AML-193 (cell line): ENCODE data around the gene MYO9A.

Source experiments
- DNase-seq, 2 experiments: peaks; one replicate each; lab custom pipeline; 2025; lab: John Stamatoyannopoulos, UW

MYO9A gene, protein sequence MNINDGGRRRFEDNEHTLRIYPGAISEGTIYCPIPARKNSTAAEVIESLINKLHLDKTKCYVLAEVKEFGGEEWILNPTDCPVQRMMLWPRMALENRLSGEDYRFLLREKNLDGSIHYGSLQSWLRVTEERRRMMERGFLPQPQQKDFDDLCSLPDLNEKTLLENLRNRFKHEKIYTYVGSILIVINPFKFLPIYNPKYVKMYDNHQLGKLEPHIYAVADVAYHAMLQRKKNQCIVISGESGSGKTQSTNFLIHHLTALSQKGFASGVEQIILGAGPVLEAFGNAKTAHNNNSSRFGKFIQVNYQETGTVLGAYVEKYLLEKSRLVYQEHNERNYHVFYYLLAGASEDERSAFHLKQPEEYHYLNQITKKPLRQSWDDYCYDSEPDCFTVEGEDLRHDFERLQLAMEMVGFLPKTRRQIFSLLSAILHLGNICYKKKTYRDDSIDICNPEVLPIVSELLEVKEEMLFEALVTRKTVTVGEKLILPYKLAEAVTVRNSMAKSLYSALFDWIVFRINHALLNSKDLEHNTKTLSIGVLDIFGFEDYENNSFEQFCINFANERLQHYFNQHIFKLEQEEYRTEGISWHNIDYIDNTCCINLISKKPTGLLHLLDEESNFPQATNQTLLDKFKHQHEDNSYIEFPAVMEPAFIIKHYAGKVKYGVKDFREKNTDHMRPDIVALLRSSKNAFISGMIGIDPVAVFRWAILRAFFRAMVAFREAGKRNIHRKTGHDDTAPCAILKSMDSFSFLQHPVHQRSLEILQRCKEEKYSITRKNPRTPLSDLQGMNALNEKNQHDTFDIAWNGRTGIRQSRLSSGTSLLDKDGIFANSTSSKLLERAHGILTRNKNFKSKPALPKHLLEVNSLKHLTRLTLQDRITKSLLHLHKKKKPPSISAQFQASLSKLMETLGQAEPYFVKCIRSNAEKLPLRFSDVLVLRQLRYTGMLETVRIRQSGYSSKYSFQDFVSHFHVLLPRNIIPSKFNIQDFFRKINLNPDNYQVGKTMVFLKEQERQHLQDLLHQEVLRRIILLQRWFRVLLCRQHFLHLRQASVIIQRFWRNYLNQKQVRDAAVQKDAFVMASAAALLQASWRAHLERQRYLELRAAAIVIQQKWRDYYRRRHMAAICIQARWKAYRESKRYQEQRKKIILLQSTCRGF (N-terminal part only)

DNA sequence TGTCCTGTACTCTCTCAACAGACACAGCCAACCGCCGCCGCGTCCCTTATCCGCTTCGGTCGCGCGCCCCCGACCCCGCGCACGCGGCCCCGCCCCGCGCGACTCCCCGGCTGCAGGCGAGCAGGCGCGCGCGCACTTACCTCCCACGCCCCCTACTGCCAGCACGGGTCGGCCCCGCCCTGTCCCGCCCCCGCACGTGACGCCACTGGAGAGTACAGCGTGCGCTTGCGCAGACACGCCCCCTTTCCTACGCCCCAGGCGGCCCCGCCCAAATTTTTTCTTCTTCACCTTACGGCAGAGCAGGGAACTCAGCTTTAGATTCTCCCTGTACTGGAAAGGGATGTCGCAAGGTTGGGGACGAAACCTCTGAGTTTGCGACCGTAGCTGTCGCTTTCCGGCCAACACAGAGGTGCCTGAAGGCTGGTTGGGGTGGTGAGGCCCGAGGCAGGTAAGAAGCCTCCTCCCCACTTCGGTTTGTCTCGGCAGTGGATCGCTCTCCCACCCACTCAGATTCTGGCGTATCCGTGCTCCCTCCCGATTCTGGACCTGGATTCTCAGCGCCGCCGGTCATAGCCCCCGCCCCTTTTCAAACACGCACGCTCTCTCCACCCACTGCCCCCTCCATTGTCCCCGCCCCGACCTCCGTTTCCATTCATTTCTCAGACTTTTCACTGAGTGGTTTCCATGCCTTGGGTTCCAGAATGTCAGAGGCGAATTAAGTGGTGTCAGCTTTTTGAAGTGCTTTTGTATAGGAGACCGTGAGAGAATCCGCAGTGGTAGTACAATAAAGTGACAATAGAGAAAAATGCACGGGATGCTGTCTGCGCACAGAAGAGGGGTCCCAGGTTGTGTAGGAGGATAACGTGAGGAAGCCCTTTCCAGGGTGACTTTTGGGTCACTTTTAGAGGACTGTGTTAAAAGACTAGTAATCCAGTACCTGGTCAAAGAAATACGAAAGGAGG is at the start of gene MYO9A, which contains the start of gene SENP8:
Gene MYO9A, minus strand, starts transcription at position 134 of the 962 bp plus-strand sequence. CDS start 71,587 bp downstream, outside the sequence.
Gene SENP8, plus strand, starts transcription at position 387 of the 962 bp plus-strand sequence. CDS start 21,221 bp downstream, outside the sequence.
- peak; percentile 96 to 98 for DNase-seq

GRCh38 chr15:72167445-72167844 is 49.5 kb upstream of the MYO9A start:
- no peak for DNase-seq

DNA sequence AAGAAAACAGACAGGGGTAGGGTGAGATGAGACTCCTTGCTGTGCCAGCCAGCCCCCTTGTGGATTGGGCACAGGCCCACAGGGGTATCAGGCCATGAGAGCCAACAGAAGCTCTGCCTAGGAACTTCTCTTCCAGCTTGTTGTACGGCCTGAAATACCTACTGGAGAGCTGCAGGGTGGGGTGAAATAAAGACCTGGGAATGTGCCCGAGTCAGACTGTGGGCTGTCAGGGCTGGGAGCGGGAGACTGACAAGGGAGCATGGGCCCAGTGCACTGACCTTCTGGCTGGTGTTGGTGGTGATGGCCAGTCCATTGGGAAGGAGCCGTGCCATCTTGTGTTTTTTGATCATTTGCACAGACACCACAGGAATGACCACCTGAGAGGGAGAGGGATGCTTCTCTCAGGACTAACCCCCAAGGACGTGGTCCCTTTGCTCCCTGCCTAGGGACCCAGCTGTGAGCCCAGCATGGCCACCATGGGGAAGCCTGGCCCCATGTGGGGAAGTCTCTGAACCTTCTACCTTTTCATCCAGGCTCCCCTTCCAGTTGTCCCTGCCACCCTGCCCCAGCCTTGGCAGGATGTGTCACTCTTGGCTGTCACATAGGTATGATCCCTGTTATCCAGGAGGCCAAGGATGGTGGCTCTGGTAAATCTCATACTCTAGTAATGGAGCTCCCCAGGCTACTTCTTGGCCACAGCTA is 48.9 kb upstream of the MYO9A start:
- DNase-seq: no peak

- no peak for DNase-seq
Measured at GRCh38 chr15:72163719-72164118, 45.8 kb upstream of the MYO9A start.

- no peak for DNase-seq
Measured at GRCh38 chr15:72162569-72162968, 44.6 kb upstream of the MYO9A start.

DNA sequence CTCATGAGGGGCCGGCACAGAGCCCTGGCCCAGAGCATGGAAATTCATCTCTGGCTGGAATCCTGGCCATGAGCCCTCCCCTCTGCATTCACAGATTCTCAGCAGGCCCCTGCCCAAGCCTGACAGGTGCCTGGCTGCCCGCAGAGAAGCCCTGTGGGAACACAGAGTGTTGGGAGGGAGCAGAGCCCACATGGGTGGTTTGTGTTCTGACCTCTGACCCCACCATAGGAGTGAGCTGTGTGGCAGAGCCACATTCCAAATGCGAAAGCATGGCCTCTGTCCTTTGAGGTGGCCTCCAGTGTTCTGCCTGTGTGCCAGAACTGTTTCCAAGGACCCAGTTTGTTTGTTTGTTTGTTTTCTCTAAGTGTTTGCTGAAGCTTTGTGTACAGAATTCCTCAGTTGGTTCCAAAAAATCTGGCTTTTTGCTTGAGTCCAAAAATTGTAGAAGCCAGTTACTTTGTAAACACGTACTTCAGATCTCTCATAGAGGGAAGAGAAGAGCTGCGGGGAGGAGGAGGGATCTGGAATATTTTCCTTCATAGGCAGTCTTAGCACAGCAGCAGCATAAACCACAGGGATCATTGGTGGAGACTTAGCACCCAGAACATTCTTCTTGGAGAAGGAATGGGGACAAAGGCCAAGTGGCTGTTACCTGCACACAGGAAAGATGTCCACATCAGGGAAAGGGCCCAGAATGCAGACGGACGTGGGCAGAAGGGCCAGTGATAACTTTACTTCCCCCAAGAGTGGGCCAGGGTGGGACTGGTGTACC is 43.6 kb upstream of the MYO9A start:
- DNase-seq: no peak

- DNase-seq: no peak
Measured at GRCh38 chr15:72160696-72161245, 42.8 kb upstream of the MYO9A start.

DNA sequence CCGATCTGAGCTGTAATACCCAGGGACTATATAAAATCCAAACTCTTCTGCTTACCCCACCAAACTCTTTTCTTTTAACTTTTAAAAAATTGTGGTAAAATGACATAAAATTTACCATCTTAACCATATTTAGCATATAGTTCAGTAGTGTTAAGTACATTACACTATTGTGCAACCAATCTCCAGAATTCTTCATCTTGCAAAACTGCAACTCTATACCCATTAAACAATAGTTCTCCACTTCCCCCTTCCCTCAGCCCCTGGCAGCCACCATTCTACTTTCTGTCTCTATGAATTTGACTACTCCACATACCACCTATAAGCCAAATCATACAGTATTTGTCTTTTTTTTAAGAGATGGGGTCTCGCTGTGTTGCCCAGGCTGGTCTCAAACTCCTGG is 39.0 kb upstream of the MYO9A start:
- peak; percentile 74 to 84 for DNase-seq

- peak; percentile 76 to 82 for DNase-seq
Measured at GRCh38 chr15:72155635-72156616, 38.0 kb upstream of the MYO9A start.

- no peak for DNase-seq
Measured at GRCh38 chr15:72155003-72155621, 37.2 kb upstream of the MYO9A start.

DNA sequence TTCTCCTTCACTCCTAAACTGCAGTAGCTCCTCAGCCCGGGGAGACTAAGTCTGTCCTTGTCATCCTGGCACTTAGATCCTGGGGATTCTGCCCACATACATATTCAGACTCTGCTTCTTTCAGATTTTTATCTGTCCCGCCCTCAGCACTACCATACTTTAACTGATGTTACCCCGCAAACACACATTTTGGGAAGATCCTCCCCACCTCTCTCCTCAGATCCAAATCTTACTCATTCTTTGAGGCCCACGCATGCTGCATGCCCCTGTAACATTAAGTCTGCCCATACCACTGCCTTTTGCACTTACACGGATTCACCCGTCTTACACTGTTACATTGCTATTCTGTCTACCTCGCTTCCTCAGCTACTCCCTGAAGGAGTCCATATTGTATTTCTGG is 36.4 kb upstream of the MYO9A start:
- DNase-seq: no peak

DNA sequence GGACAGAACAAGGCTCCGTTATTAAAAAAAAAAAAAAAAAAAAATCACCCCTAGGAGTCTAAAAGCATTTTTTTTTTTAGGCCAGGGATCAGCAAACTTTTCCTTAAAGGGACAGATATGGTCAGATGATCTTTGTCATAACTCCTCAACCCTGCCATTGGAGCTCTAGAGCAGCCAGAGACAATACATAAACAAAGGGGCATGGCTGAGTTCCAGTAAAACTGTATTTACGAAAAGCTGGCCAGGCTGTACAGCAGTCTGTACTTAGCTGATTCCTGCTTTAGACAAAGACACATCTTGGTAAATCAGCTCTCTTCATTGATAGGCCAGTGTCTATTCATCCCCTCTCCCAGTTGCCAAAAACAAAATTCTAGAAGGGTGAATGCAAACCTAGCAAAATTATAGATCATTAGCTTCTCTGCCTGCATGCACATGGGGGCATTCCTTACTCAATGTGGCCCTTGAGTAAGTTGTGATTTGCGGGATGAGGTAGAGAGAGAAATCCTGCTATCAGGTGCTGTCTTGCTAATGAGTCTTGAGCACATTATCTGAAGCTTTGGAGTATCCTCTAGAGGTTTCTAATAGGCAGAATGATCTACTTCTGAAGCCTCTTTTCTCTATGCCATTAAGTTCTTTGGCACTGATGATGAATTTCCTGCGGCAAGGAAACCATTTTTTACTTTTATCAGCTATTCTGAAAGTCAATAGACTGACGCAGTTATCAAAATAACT is 35.5 kb upstream of the MYO9A start:
- DNase-seq: no peak

GRCh38 chr15:72147418-72147817 is 29.5 kb upstream of the MYO9A start:
- peak; percentile 36 to 48 for DNase-seq

- DNase-seq: no peak
Measured at GRCh38 chr15:72146934-72147333, 29.0 kb upstream of the MYO9A start.

DNA sequence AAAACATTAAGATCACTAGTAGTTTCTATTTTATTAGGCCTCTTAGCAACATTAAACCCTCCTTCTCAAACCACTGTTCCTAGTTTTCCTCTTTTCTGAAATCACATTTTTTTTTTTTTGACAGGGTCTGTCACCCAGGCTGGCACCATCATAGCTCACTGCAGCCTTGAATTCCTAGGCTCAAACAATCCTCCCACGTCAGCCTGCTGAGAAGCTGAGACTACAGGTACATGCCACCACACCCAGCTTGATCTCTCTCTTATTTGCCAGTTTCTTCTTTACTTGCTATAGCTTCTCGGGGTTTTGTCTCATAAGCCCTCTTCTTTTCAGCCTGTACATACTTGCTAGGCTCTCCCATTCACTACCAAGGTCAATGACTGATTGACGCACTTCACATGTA is 28.3 kb upstream of the MYO9A start:
- DNase-seq: no peak

GRCh38 chr15:72141171-72142084 is 23.5 kb upstream of the MYO9A start:
- DNase-seq: no peak
